SK-N-MC (cell line): ENCODE measurements around the gene KCTD5.

ENCODE experiments used
- EZH2 ChIP-seq: fragments of 200-600 bp; sonication (generic); IDR thresholded peaks from one replicate; pipeline ENCODE4 v1.6.1; 2017; ENCODE audit warnings: antibody characterized with exemption
- POLR2AphosphoS5 ChIP-seq: IDR thresholded peaks from 2 replicates; pipeline ENCODE4 v1.6.1; 2012; ENCODE audit warnings: mild to moderate bottlenecking, low read depth, low read length, borderline replicate concordance

- TF ChIP-seq EZH2 (no peak), POLR2AphosphoS5 (no peak)
These were observed 63.0 kb downstream of the KCTD5 start for GRCh38 chr16:2745116-2745890.
